NCI-H526 (cell line): ENCODE data around the gene SERP2.

Source experiments
- DNase-seq, 2 experiments: peaks; one replicate each; lab custom pipeline; 2025; lab: John Stamatoyannopoulos, UW

SERP2 gene

GRCh38 chr13:44411841-44412240 is 38.2 kb downstream of the SERP2 start:
- DNase-seq, result no peak

- DNase-seq, result no peak
These were observed 38.8 kb downstream of the SERP2 start for GRCh38 chr13:44412346-44412935.

- no peak for DNase-seq
These were observed 39.5 kb downstream of the SERP2 start for GRCh38 chr13:44413095-44413494.

GRCh38 chr13:44414716-44415115 is 41.1 kb downstream of the SERP2 start:
- no peak for DNase-seq

- DNase-seq, result no peak
These were observed 42.2 kb downstream of the SERP2 start for GRCh38 chr13:44415815-44416214.

GRCh38 chr13:44416301-44416700 is 42.7 kb downstream of the SERP2 start:
- DNase-seq, result no peak

- no peak for DNase-seq
These were observed 43.1 kb downstream of the SERP2 start for GRCh38 chr13:44416744-44417143.

GRCh38 chr13:44417446-44417845 is 43.8 kb downstream of the SERP2 start:
- DNase-seq, result no peak

- no peak for DNase-seq
These were observed 44.3 kb downstream of the SERP2 start for GRCh38 chr13:44417876-44418275.

GRCh38 chr13:44420376-44421220 is 47.0 kb downstream of the SERP2 start:
- DNase-seq, result peak in 1 of 2 experiments; percentile 40

- DNase-seq, result no peak
These were observed 48.4 kb downstream of the SERP2 start for GRCh38 chr13:44421853-44422525.

GRCh38 chr13:44422755-44423643 is 49.4 kb downstream of the SERP2 start:
- no peak for DNase-seq

GRCh38 chr13:44423824-44424223 is 50.2 kb downstream of the SERP2 start:
- DNase-seq, result no peak

GRCh38 chr13:44425041-44425814 is 51.6 kb downstream of the SERP2 start:
- DNase-seq, result peak; percentile 78 to 89

- no peak for DNase-seq
These were observed 52.1 kb downstream of the SERP2 start for GRCh38 chr13:44425815-44426078.

- no peak for DNase-seq
These were observed 52.8 kb downstream of the SERP2 start for GRCh38 chr13:44426461-44426860.

- no peak for DNase-seq
These were observed 55.7 kb downstream of the SERP2 start for GRCh38 chr13:44429311-44429710.

- peak; percentile 54 to 87 for DNase-seq
These were observed 57.5 kb downstream of the SERP2 start for GRCh38 chr13:44431150-44431549.

GRCh38 chr13:44432650-44433049 is 59.0 kb downstream of the SERP2 start:
- DNase-seq, result no peak

- DNase-seq, result no peak
These were observed 60.5 kb downstream of the SERP2 start for GRCh38 chr13:44433863-44434765.
